Panc1 (cell line): ENCODE data around the gene ABCC8. TPM values are rescaled to one million over a fixed set of nuclear protein-coding genes. Genes with fewer than 3 reads are reported as not detected.

Source experiments
- ATAC-seq: fragments of 200-7000 bp; cut with Tn5 transposase; 2 replicates; pipeline ENCODE4 v1.9.1; 2020; ENCODE audit warnings: mild to moderate bottlenecking, moderate library complexity
- BruUV-seq: library from RNA; stranded (reverse); fragments of 400-500 nt; replicated peaks from 2 replicates; lab custom pipeline; 2021; lab: Mats Ljungman, UMichigan
- CTCF ChIA-PET: fragments of 300-600 bp; sonication (Branson Sonifier 250); formaldehyde crosslinking; loops from one replicate; lab custom pipeline; 2022; ENCODE audit warnings: antibody characterized with exemption; lab: Charles Lee
- POLR2A ChIA-PET: fragments of 300-600 bp; sonication (Branson Sonifier 250); formaldehyde crosslinking; loops from one replicate; lab custom pipeline; 2022; ENCODE audit warnings: antibody characterized with exemption; lab: Charles Lee
- DNase-seq: peaks from one replicate; pipeline ENCODE4 v3.0.0-alpha.2; 2010; ENCODE audit warnings: low read depth, low spot score
- H3K27ac ChIP-seq: 2 replicates; pipeline ENCODE4 v1.5.1; 2011; ENCODE audit warnings: mild to moderate bottlenecking, low read length, inconsistent platforms
- H3K27me3 ChIP-seq: fragments of 200-500 bp; sonication (Bioruptor generic); 2 replicates; pipeline ENCODE4 v1.6.0; 2014; ENCODE audit warnings: low read length, inconsistent platforms; ENCODE audit not compliant: control insufficient read depth, insufficient read depth
- H3K36me3 ChIP-seq: fragments of 200-500 bp; sonication (Bioruptor generic); 2 replicates; pipeline ENCODE4 v1.5.1; 2014; ENCODE audit warnings: inconsistent platforms, mild to moderate bottlenecking, low read length, moderate library complexity; ENCODE audit not compliant: control insufficient read depth, insufficient read depth
- H3K4me1 ChIP-seq: 2 replicates; pipeline ENCODE4 v1.5.1; 2011; ENCODE audit warnings: inconsistent platforms, mild to moderate bottlenecking, low read length, moderate library complexity; ENCODE audit not compliant: control insufficient read depth, insufficient read depth
- H3K4me3 ChIP-seq, 2 experiments: 2 replicates each; pipeline ENCODE4 v1.5.1; 2011 to 2012; ENCODE audit warnings: low read depth in 2 of 2, low read length in 2 of 2, mild to moderate bottlenecking in 2 of 2, inconsistent platforms in 1 of 2, moderate library complexity in 1 of 2
- H3K9me3 ChIP-seq: fragments of 200-500 bp; sonication (Bioruptor generic); 2 replicates; pipeline ENCODE4 v1.5.1; 2014; ENCODE audit warnings: low read depth, mild to moderate bottlenecking, inconsistent platforms, low read length, moderate library complexity; ENCODE audit not compliant: control insufficient read depth, insufficient read depth
- POLR2AphosphoS5 ChIP-seq: IDR thresholded peaks from 2 replicates; pipeline ENCODE4 v1.6.1; 2012; ENCODE audit warnings: mild to moderate bottlenecking, low read depth, low read length, moderate library complexity
- SIN3A ChIP-seq: IDR thresholded peaks from 2 replicates; pipeline ENCODE4 v1.6.1; 2012; ENCODE audit warnings: low read depth, mild to moderate bottlenecking, low read length, moderate library complexity, borderline replicate concordance; ENCODE audit not compliant: insufficient read depth
- TCF7L2 ChIP-seq: IDR thresholded peaks from 2 replicates; pipeline ENCODE4 v1.6.1; 2011; ENCODE audit warnings: mild to moderate bottlenecking, low read depth, low read length, inconsistent platforms
- in situ Hi-C: cut with HindIII; loops from 2 replicates; pipeline ENCODE4 v1.10.0; 2016; ENCODE audit warnings: low sequenced_read_pairs, low pct_unique_long_range_greater_than_20kb
- intact Hi-C: fragments of 100-400 bp; cut with micrococcal nuclease; formaldehyde crosslinking; loops from one replicate; pipeline ENCODE4 v1.10.0; 2022; ENCODE audit not compliant: unreplicated experiment
- total RNA-seq: library from RNA; stranded (reverse); gene quantifications from one replicate; pipeline ENCODE4 v1.2.1, GENCODE V29; 2021; ENCODE audit not compliant: unreplicated experiment
- TF ChIP-seq, protein P1 (sequence below), 2 experiments: IDR thresholded peaks; 2 replicates each; pipeline ENCODE4 v1.6.1; 2011 to 2012; ENCODE audit warnings: low read depth in 2 of 2, control low read depth in 1 of 2, low read length in 1 of 2, mild to moderate bottlenecking in 1 of 2, moderate library complexity in 1 of 2; ENCODE audit not compliant: insufficient read depth in 1 of 2
- TF ChIP-seq, protein P2 (sequence below): fragments of 450-650 bp; IDR thresholded peaks from 2 replicates; pipeline ENCODE4 v1.5.1; 2017; ENCODE audit warnings: mild to moderate bottlenecking

ABCC8 gene
- total RNA-seq, 1 experiment from 2014 or later: 0.18 TPM

DNA sequence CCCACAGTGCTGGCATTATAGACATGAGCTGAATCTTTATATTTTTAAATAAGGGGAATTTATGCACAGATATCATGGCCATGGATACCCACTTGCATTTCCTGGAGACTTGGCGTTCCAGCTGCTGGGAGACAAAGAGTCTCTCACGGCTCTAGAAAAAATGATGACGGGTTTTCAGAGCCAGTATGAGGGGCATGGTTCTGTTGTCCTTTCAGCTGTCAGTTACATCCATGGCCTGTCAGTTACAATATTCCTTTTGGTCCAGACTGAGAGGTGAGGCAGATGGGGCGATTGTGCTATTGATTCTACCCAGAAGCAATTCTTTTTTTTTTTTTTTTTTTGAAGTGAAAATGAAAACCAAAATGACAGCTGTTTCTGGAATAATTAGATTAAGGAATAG, 37.8 kb upstream of the ABCC8 start:
- Histone ChIP-seq H3K4me3 (no peak overlapping the region), H3K4me1 (no peaks in the 10 kb centered on the region), H3K36me3 (no peaks in the 10 kb centered on the region), H3K9me3 (no peaks in the 10 kb centered on the region), H3K27me3 (no peaks in the 10 kb centered on the region), H3K27ac (no peak overlapping the region)
- in situ Hi-C loops (no loop called here), intact Hi-C loops (no loop called here)
- ATAC-seq: no peak
- ChIA-PET POLR2A (no interaction called here), CTCF (interaction anchor here (0.6 kb wide), 1 partner anchor 82 kb away, joined by 5 read pairs; no protein-coding TSS in a partner anchor)
- BruUV-seq: no TSS peak
- TF ChIP-seq, protein P1, sequence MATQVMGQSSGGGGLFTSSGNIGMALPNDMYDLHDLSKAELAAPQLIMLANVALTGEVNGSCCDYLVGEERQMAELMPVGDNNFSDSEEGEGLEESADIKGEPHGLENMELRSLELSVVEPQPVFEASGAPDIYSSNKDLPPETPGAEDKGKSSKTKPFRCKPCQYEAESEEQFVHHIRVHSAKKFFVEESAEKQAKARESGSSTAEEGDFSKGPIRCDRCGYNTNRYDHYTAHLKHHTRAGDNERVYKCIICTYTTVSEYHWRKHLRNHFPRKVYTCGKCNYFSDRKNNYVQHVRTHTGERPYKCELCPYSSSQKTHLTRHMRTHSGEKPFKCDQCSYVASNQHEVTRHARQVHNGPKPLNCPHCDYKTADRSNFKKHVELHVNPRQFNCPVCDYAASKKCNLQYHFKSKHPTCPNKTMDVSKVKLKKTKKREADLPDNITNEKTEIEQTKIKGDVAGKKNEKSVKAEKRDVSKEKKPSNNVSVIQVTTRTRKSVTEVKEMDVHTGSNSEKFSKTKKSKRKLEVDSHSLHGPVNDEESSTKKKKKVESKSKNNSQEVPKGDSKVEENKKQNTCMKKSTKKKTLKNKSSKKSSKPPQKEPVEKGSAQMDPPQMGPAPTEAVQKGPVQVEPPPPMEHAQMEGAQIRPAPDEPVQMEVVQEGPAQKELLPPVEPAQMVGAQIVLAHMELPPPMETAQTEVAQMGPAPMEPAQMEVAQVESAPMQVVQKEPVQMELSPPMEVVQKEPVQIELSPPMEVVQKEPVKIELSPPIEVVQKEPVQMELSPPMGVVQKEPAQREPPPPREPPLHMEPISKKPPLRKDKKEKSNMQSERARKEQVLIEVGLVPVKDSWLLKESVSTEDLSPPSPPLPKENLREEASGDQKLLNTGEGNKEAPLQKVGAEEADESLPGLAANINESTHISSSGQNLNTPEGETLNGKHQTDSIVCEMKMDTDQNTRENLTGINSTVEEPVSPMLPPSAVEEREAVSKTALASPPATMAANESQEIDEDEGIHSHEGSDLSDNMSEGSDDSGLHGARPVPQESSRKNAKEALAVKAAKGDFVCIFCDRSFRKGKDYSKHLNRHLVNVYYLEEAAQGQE (IDR thresholded peaks at IDR 0.05; ENCODE audit: insufficient read depth in 1 of 2, low read depth in 2 of 2, low read length in 1 of 2): no peak
- TF ChIP-seq TCF7L2: no peak
- no peak for TF ChIP-seq SIN3A
- TF ChIP-seq, protein P2, sequence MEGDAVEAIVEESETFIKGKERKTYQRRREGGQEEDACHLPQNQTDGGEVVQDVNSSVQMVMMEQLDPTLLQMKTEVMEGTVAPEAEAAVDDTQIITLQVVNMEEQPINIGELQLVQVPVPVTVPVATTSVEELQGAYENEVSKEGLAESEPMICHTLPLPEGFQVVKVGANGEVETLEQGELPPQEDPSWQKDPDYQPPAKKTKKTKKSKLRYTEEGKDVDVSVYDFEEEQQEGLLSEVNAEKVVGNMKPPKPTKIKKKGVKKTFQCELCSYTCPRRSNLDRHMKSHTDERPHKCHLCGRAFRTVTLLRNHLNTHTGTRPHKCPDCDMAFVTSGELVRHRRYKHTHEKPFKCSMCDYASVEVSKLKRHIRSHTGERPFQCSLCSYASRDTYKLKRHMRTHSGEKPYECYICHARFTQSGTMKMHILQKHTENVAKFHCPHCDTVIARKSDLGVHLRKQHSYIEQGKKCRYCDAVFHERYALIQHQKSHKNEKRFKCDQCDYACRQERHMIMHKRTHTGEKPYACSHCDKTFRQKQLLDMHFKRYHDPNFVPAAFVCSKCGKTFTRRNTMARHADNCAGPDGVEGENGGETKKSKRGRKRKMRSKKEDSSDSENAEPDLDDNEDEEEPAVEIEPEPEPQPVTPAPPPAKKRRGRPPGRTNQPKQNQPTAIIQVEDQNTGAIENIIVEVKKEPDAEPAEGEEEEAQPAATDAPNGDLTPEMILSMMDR: no peak
- TF ChIP-seq POLR2AphosphoS5: no peak
- no peak for DNase-seq

DNA sequence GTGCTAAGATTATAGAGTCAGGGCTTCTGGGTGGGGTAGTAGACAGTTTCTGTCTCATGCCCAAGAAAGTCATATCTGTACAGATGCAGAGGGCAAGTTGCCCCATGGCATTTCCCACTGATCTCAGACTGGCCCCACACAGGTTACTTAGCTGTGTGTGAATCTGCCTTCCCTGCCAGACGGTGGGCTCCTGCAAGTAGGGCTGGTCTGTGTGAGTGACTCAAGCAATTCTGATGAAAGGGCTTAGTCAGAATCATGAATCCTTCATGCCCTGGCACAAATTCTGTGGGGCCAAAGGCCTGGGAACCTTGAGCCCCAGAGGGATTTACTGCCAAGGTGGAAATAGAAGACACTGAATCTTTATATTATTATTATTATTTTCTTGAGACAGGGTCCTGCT, 37.2 kb upstream of the ABCC8 start:
- Histone ChIP-seq H3K4me3 (no peak overlapping the region), H3K27me3 (no peaks in the 10 kb centered on the region), H3K27ac (no peak overlapping the region), H3K9me3 (no peaks in the 10 kb centered on the region), H3K36me3 (no peaks in the 10 kb centered on the region), H3K4me1 (no peaks in the 10 kb centered on the region)
- TF ChIP-seq POLR2AphosphoS5: no peak
- no peak for TF ChIP-seq TCF7L2
- TF ChIP-seq, protein P2: no peak
- no peak for TF ChIP-seq SIN3A
- TF ChIP-seq, protein P1 (IDR thresholded peaks at IDR 0.05; ENCODE audit: insufficient read depth in 1 of 2, low read depth in 2 of 2, low read length in 1 of 2): no peak
- intact Hi-C loops: no loop called here
- CTCF ChIA-PET: interaction anchor here (0.9 kb wide), 1 partner anchor 129 kb away, joined by 3 read pairs; no protein-coding TSS in a partner anchor
- POLR2A ChIA-PET: no interaction called here
- no TSS peak for BruUV-seq
- no peak for ATAC-seq
- in situ Hi-C loops: no loop called here
- DNase-seq: no peak
